Loucy (cell line): Measurements from ENCODE around the gene MLYCD.

Experiments
- H2AFZ ChIP-seq: fragments of 200-600 bp; sonication (generic); 2 replicates; pipeline ENCODE4 v1.6.0; 2016; ENCODE audit warnings: antibody characterized with exemption, mild to moderate bottlenecking, low read length, moderate library complexity
- H3F3A ChIP-seq: fragments of 200-600 bp; 2 replicates; pipeline ENCODE4 v1.6.0; 2016; ENCODE audit warnings: antibody characterized with exemption, low read depth, mild to moderate bottlenecking
- H3K27me3 ChIP-seq: fragments of 200-600 bp; sonication (generic); 2 replicates; pipeline ENCODE4 v1.6.1; 2014; ENCODE audit warnings: low read length, mild to moderate bottlenecking; ENCODE audit not compliant: insufficient read depth, poor library complexity, severe bottlenecking
- H3K36me3 ChIP-seq: fragments of 200-600 bp; sonication (generic); 2 replicates; pipeline ENCODE4 v1.6.1; 2016; ENCODE audit warnings: low read length; ENCODE audit not compliant: insufficient read depth
- H3K4me1 ChIP-seq: fragments of 200-600 bp; sonication (generic); 2 replicates; pipeline ENCODE4 v1.5.1; 2014; ENCODE audit warnings: low read length, mild to moderate bottlenecking; ENCODE audit not compliant: insufficient read depth, poor library complexity, severe bottlenecking
- H3K4me2 ChIP-seq: fragments of 200-600 bp; sonication (generic); 2 replicates; pipeline ENCODE4 v1.6.0; 2014; ENCODE audit warnings: antibody characterized with exemption, low read length, low read depth, mild to moderate bottlenecking; ENCODE audit not compliant: poor library complexity, severe bottlenecking
- H3K4me3 ChIP-seq: fragments of 200-600 bp; sonication (generic); 2 replicates; pipeline ENCODE4 v1.5.1; 2014; ENCODE audit warnings: low read length, mild to moderate bottlenecking, mixed read lengths; ENCODE audit not compliant: poor library complexity, severe bottlenecking
- H3K79me2 ChIP-seq: fragments of 200-600 bp; sonication (generic); 2 replicates; pipeline ENCODE4 v1.6.1; 2014; ENCODE audit warnings: low read length; ENCODE audit not compliant: insufficient read depth
- H3K9ac ChIP-seq: fragments of 200-600 bp; sonication (generic); 2 replicates; pipeline ENCODE4 v1.6.0; 2014; ENCODE audit warnings: mild to moderate bottlenecking, low read depth, low read length, moderate library complexity; ENCODE audit not compliant: poor library complexity, severe bottlenecking
- H3K9me2 ChIP-seq: fragments of 200-600 bp; sonication (generic); replicated peaks from 2 replicates; pipeline ENCODE4 v1.6.1; 2016; ENCODE audit warnings: low read depth, low read length, mixed read lengths
- H3K9me3 ChIP-seq: fragments of 200-600 bp; sonication (generic); 2 replicates; pipeline ENCODE4 v1.6.1; 2014; ENCODE audit warnings: mild to moderate bottlenecking, antibody characterized with exemption, low read length, low read depth; ENCODE audit not compliant: insufficient read depth
- H4K20me1 ChIP-seq: fragments of 200-600 bp; sonication (generic); 2 replicates; pipeline ENCODE4 v1.6.0; 2014; ENCODE audit warnings: antibody characterized with exemption, low read length, mild to moderate bottlenecking; ENCODE audit not compliant: insufficient read depth, poor library complexity, severe bottlenecking
- CTCF ChIP-seq: fragments of 200-600 bp; sonication (generic); conservative IDR thresholded peaks from 2 replicates; pipeline ENCODE4 v1.5.1; 2014; ENCODE audit warnings: mild to moderate bottlenecking, antibody characterized with exemption, low read length
- EZH2phosphoT487 ChIP-seq: fragments of 200-600 bp; IDR thresholded peaks from 2 replicates; pipeline ENCODE4 v1.6.1; 2018; ENCODE audit warnings: antibody characterized with exemption, mild to moderate bottlenecking, moderate library complexity, borderline replicate concordance

MLYCD gene

GRCh38 chr16:83878838-83879237, 20.1 kb upstream of the MLYCD start:
- peak; percentile 64 for TF ChIP-seq CTCF
- TF ChIP-seq EZH2phosphoT487 = no peak
- Histone ChIP-seq H3K36me3 (no peaks in the 10 kb centered on the region), H3K4me1 (no peaks in the 10 kb centered on the region), H3K4me2 (no peak overlapping the region), H3K9me3 (no peaks in the 10 kb centered on the region), H3K9ac (no peak overlapping the region), H3K27me3 (no peaks in the 10 kb centered on the region), H4K20me1 (no peaks in the 10 kb centered on the region), H3K79me2 (no peaks in the 10 kb centered on the region), H3F3A (no peaks in the 10 kb centered on the region), H2AFZ (no peak overlapping the region), H3K9me2 (no peaks in the 10 kb centered on the region), H3K4me3 (no peak overlapping the region)

GRCh38 chr16:83882163-83882885, 16.6 kb upstream of the MLYCD start:
- TF ChIP-seq EZH2phosphoT487 (no peak), CTCF (no peak)
- Histone ChIP-seq H4K20me1 (no peaks in the 10 kb centered on the region), H3K9me2 (no peaks in the 10 kb centered on the region), H3K9me3 (no peaks in the 10 kb centered on the region), H2AFZ (no peak overlapping the region), H3K9ac (no peak overlapping the region), H3K4me2 (no peak overlapping the region), H3K27me3 (no peaks in the 10 kb centered on the region), H3K4me1 (no peaks in the 10 kb centered on the region), H3F3A (no peaks in the 10 kb centered on the region), H3K36me3 (no peaks in the 10 kb centered on the region), H3K4me3 (no peak overlapping the region), H3K79me2 (no peaks in the 10 kb centered on the region)

GRCh38 chr16:83886199-83886971, 12.5 kb upstream of the MLYCD start:
- TF ChIP-seq CTCF (no peak), EZH2phosphoT487 (no peak)
- Histone ChIP-seq H3K9me2 (no peaks in the 10 kb centered on the region), H3K4me2 (no peak overlapping the region), H3K9ac (no peak overlapping the region), H3K36me3 (no peaks in the 10 kb centered on the region), H3K4me1 (no peaks in the 10 kb centered on the region), H3F3A (no peaks in the 10 kb centered on the region), H3K9me3 (no peaks in the 10 kb centered on the region), H3K4me3 (no peak overlapping the region), H4K20me1 (no peaks in the 10 kb centered on the region), H3K27me3 (no peaks in the 10 kb centered on the region), H3K79me2 (no peaks in the 10 kb centered on the region), H2AFZ (no peak overlapping the region)
